ENCODE data around the gene KDM4E. TPM values are rescaled to one million over a fixed set of nuclear protein-coding genes. Genes with fewer than 3 reads are reported as not detected.
"Not testable (repeated sequence)": the region's sequence is repeated elsewhere in the genome, so short reads cannot be mapped to it uniquely, and the experiment has no call there.

The KDM4E gene
- total RNA-seq, 4 donors from 2014 or later = not detected

- no peaks in the 10 kb centered on the region for H3K9me3 ChIP-seq
- no peaks in the 10 kb centered on the region for H3K27me3 ChIP-seq
- DNase-seq = no peak
- no peak overlapping the region for H3K27ac ChIP-seq
- H3K4me3 ChIP-seq = no peak overlapping the region
- no peaks in the 10 kb centered on the region for H3K36me3 ChIP-seq
- no peak for TF ChIP-seq CTCF (IDR thresholded peaks at IDR 0.05)
- no peaks in the 10 kb centered on the region for H3K4me1 ChIP-seq
Measured at GRCh38 chr11:95028357-95028756, 3.3 kb downstream of the KDM4E start.

DNA sequence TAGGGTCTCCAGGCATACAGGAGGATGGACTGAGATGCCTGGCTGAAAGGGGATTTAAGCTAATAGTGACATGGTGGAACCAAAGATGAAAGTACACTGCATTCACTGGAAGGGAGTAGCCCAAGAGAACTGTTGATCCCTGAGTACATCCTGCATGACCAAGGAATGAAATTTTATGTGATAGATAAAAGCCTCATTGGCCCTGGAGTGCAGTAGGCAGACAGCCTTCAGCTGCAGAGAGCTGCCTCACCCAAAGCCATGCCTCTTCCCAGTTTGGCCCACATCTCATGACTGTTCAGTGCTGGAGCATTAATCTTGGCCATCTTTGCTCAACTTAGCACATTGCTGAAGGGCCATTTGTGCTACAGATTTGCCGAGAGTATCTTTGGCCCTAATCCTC is 8.0 kb downstream of the KDM4E start:
- TF ChIP-seq CTCF (IDR thresholded peaks at IDR 0.05) (no peak), POLR2A (IDR thresholded peaks at IDR 0.05) (no peak)
- no peaks in the 10 kb centered on the region for H3K36me3 ChIP-seq
- no peak overlapping the region for H3K4me3 ChIP-seq
- no peaks in the 10 kb centered on the region for H3K4me1 ChIP-seq
- H3K27ac ChIP-seq = no peak overlapping the region
- H3K27me3 ChIP-seq = no peaks in the 10 kb centered on the region
- DNase-seq = no peak
- no peaks in the 10 kb centered on the region for H3K9me3 ChIP-seq

DNA sequence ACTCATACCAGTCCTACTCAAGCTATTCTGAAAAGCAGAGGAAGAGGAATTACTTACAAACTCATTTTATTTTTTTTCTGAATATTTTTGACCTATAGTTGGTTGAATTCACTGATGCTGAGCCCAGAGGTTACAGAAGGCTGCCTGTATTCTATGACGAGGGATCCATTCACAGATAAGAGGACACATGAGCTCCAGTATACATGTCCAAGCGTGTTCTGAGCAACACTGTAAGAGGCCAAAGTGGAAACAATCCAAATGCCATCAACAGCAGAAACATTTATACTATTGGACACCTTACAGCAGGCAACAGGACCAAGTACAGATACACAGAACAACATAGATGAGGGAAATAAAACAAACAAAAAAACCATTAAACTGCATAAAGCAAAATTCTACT is 10.3 kb downstream of the KDM4E start:
- Histone ChIP-seq H3K27ac (no peak overlapping the region), H3K9me3 (no peaks in the 10 kb centered on the region), H3K4me1 (no peaks in the 10 kb centered on the region), H3K4me3 (no peak overlapping the region), H3K27me3 (no peaks in the 10 kb centered on the region), H3K36me3 (no peaks in the 10 kb centered on the region)
- TF ChIP-seq POLR2A (IDR thresholded peaks at IDR 0.05) (no peak), CTCF (IDR thresholded peaks at IDR 0.05) (no peak)
- no peak for DNase-seq

GRCh38 chr11:95037356-95038035 is 12.4 kb downstream of the KDM4E start:
- not testable (repeated sequence) for H3K36me3 ChIP-seq, DNase-seq, H3K27me3 ChIP-seq, H3K4me1 ChIP-seq, H3K27ac ChIP-seq, H3K9me3 ChIP-seq
- H3K4me3 ChIP-seq = peak overlapping the region in 3 of 4 donors; percentile 22 to 34 (median 22)

- Histone ChIP-seq H3K9me3 (no peaks in the 10 kb centered on the region), H3K4me3 (no peak overlapping the region)
- no peak for DNase-seq
Measured at GRCh38 chr11:95042239-95042638, 17.2 kb downstream of the KDM4E start.

DNA sequence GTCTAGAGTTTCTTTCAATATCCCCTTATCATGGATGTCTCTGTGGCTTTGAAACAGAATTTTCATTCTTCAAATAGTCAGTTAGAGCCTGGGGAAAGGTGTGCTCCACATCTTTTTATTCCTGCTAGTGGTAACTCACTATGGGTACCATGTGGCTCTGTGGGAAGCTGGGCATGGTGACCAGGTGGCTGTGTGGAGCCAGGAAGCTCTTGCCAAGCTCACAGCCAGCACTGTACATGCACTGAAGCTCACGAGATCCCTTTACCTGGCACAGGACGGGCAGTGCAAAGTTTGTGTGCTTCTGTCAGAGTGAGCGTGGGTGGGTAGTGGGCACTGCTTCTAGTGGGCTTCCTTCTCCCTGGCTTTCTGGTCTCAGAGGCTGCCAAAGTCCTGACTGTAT is 17.8 kb downstream of the KDM4E start:
- H3K4me1 ChIP-seq = no peaks in the 10 kb centered on the region
- DNase-seq = no peak
- no peak overlapping the region for H3K4me3 ChIP-seq
- TF ChIP-seq CTCF (IDR thresholded peaks at IDR 0.05) = no peak
- TF ChIP-seq POLR2A (IDR thresholded peaks at IDR 0.05) = no peak
- H3K27me3 ChIP-seq = no peaks in the 10 kb centered on the region
- no peak overlapping the region for H3K27ac ChIP-seq
- no peaks in the 10 kb centered on the region for H3K9me3 ChIP-seq
- H3K36me3 ChIP-seq = no peaks in the 10 kb centered on the region

More at GRCh38 chr11:95042239-95042638, 17.2 kb downstream of the KDM4E start:
- Histone ChIP-seq H3K36me3 (no peaks in the 10 kb centered on the region), H3K27ac (no peak overlapping the region), H3K27me3 (no peaks in the 10 kb centered on the region), H3K4me1 (no peaks in the 10 kb centered on the region)
- TF ChIP-seq POLR2A (IDR thresholded peaks at IDR 0.05) = no peak
- TF ChIP-seq CTCF (IDR thresholded peaks at IDR 0.05) = no peak
